GM12892 (cell line): ENCODE results near the gene ZFR.

Experiments used
- POLR2A ChIP-seq: IDR thresholded peaks from 2 replicates; pipeline ENCODE4 v1.6.1; 2011; ENCODE audit warnings: low read depth, low read length, control low read depth
- TAF1 ChIP-seq: IDR thresholded peaks from 2 replicates; pipeline ENCODE4 v1.6.1; 2011; ENCODE audit warnings: low read depth, mild to moderate bottlenecking, control low read depth, low read length, borderline replicate concordance

GRCh38 chr5:32421075-32421474, 23.5 kb downstream of the ZFR start:
- TF ChIP-seq POLR2A (no peak), TAF1 (no peak)
